ENCODE measurements around the gene TMEM40. TPM values are rescaled to one million over a fixed set of nuclear protein-coding genes. Genes with fewer than 3 reads are reported as not detected.

TMEM40 gene
- total RNA-seq, 1 donor from 2014 or later = not detected

Other genes starting within 250 kb of the TMEM40 start
- gene MKRN2OS, start 213.8 kb downstream of the TMEM40 start, total RNA-seq = not detected in 2 replicates
- gene MKRN2, start 202.2 kb downstream of the TMEM40 start, total RNA-seq = 21.6 and 23.3 TPM in 2 replicates
- 74.8 and 84.7 TPM in 2 replicates for gene RAF1, start 95.1 kb downstream of the TMEM40 start, total RNA-seq
- gene CAND2, start 37.4 kb upstream of the TMEM40 start, total RNA-seq = 0.60 and 1.5 TPM in 2 replicates
- gene RPL32, start 82.3 kb upstream of the TMEM40 start, total RNA-seq = 857 and 1,065 TPM in 2 replicates